DND-41 (cell line): ENCODE measurements around the gene ARHGAP20.

Experiments used
- CTCF ChIP-seq: IDR thresholded peaks from 2 replicates; pipeline ENCODE4 v1.5.1; 2012; ENCODE audit warnings: borderline replicate concordance, low read length, moderate library complexity, mild to moderate bottlenecking; ENCODE audit not compliant: poor library complexity, severe bottlenecking; ENCODE audit errors: extremely low read depth
- EZH2 ChIP-seq: IDR thresholded peaks from 3 replicates; pipeline ENCODE4 v1.6.1; 2012; ENCODE audit warnings: borderline replicate concordance, low read depth, mild to moderate bottlenecking, moderate library complexity, low read length, inconsistent platforms; ENCODE audit not compliant: severe bottlenecking

GRCh38 chr11:110691926-110692325, 20.3 kb downstream of the ARHGAP20 start:
- TF ChIP-seq EZH2 = no peak
- no peak for TF ChIP-seq CTCF
